ENCODE data around the gene SOX13.

GRCh38 chr1:204112876-204113730, 40.2 kb downstream of the SOX13 start:
- TF ChIP-seq CTCF (IDR thresholded peaks at IDR 0.05) (no peak), EP300 (IDR thresholded peaks at IDR 0.05; ENCODE audit: low read depth) (no peak), POLR2A (IDR thresholded peaks at IDR 0.05) (no peak)

Data from transverse colon (tissue), 3 donors.